GM23338 (cell line): Measurements from ENCODE around the gene ANKRD31. TPM values are rescaled to one million over a fixed set of nuclear protein-coding genes. Genes with fewer than 3 reads are reported as not detected.

Experiments
- ATAC-seq: fragments of 200-7000 bp; cut with Tn5 transposase; 3 replicates; pipeline ENCODE4 v1.9.1; 2020
- DNase-seq: peaks from one replicate; pipeline ENCODE4 v3.0.0-alpha.2; 2015; ENCODE audit warnings: low spot score
- H2AFZ ChIP-seq: fragments of 200-600 bp; sonication (generic); 2 replicates; pipeline ENCODE4 v1.8.0; 2016; ENCODE audit warnings: antibody characterized with exemption, mild to moderate bottlenecking, moderate library complexity
- H3F3A ChIP-seq: fragments of 200-600 bp; sonication (generic); replicated peaks from 2 replicates; pipeline ENCODE4 v1.8.0; 2017; ENCODE audit warnings: antibody characterized with exemption, mixed run types, low read depth
- H3K27ac ChIP-seq: fragments of 200-600 bp; sonication (generic); 2 replicates; pipeline ENCODE4 v1.6.1; 2016; ENCODE audit warnings: low read depth
- H3K27me3 ChIP-seq: fragments of 200-600 bp; sonication (generic); 2 replicates; pipeline ENCODE4 v1.8.0; 2016; ENCODE audit warnings: mild to moderate bottlenecking, mixed run types, moderate library complexity; ENCODE audit not compliant: insufficient read depth
- H3K36me3 ChIP-seq: fragments of 200-600 bp; sonication (generic); 2 replicates; pipeline ENCODE4 v1.8.0; 2016; ENCODE audit warnings: mild to moderate bottlenecking; ENCODE audit not compliant: insufficient read depth
- H3K4me1 ChIP-seq: fragments of 200-600 bp; sonication (generic); 2 replicates; pipeline ENCODE4 v1.8.0; 2016; ENCODE audit warnings: mild to moderate bottlenecking, moderate library complexity; ENCODE audit not compliant: insufficient read depth
- H3K4me2 ChIP-seq: fragments of 200-600 bp; sonication (generic); 2 replicates; pipeline ENCODE4 v1.7.1; 2017; ENCODE audit warnings: mixed run types
- H3K4me3 ChIP-seq: fragments of 200-600 bp; sonication (generic); 2 replicates; pipeline ENCODE4 v1.6.1; 2016; ENCODE audit warnings: mixed run types
- H3K79me2 ChIP-seq: fragments of 200-600 bp; sonication (generic); replicated peaks from 2 replicates; pipeline ENCODE4 v1.8.0; 2017; ENCODE audit warnings: mild to moderate bottlenecking; ENCODE audit not compliant: insufficient read depth
- H3K9me2 ChIP-seq: fragments of 200-600 bp; sonication (generic); 2 replicates; pipeline ENCODE4 v1.8.0; 2017; ENCODE audit not compliant: insufficient read depth
- H4K20me1 ChIP-seq: fragments of 200-600 bp; sonication (generic); replicated peaks from 2 replicates; pipeline ENCODE4 v1.8.0; 2017; ENCODE audit warnings: mild to moderate bottlenecking; ENCODE audit not compliant: insufficient read depth
- H3K27ac Mint-ChIP-seq: 2 replicates; pipeline ENCODE4 v1.8.0; 2020; ENCODE audit warnings: inconsistent platforms, mild to moderate bottlenecking, moderate library complexity, mixed read lengths
- H3K27me3 Mint-ChIP-seq: 3 replicates; pipeline ENCODE4 v1.8.0; 2022; ENCODE audit warnings: low read depth, mild to moderate bottlenecking, moderate library complexity, mixed read lengths, inconsistent platforms; ENCODE audit not compliant: insufficient read depth, poor library complexity
- H3K36me3 Mint-ChIP-seq: 3 replicates; pipeline ENCODE4 v1.8.0; 2021; ENCODE audit warnings: low read depth, mild to moderate bottlenecking, inconsistent platforms, moderate library complexity, mixed read lengths
- H3K4me1 Mint-ChIP-seq: 3 replicates; pipeline ENCODE4 v1.8.0; 2020; ENCODE audit warnings: mild to moderate bottlenecking, inconsistent platforms, mixed read lengths
- H3K4me3 Mint-ChIP-seq: 3 replicates; pipeline ENCODE4 v1.8.0; 2021; ENCODE audit warnings: moderate library complexity, mild to moderate bottlenecking, inconsistent platforms, mixed read lengths
- H3K9me3 Mint-ChIP-seq: 3 replicates; pipeline ENCODE4 v1.8.0; 2020; ENCODE audit warnings: moderate library complexity, mild to moderate bottlenecking, inconsistent platforms, mixed read lengths
- CREB1 ChIP-seq: fragments of 250-450 bp; sonication (Bioruptor Pico); IDR thresholded peaks from 2 replicates; pipeline ENCODE4 v1.5.0; 2020; ENCODE audit warnings: low read depth, mild to moderate bottlenecking, moderate library complexity
- CTCF ChIP-seq, 2 experiments: fragments of 200-600 bp in 1 of 2; sonication (generic) in 1 of 2; conservative IDR thresholded peaks; 2 replicates each; pipeline versions ENCODE4 v1.5.1 to v1.6.1; 2016 to 2017; ENCODE audit warnings: antibody characterized with exemption in 2 of 2, low read depth in 2 of 2, mild to moderate bottlenecking in 2 of 2, moderate library complexity in 1 of 2
- ETS1 ChIP-seq: IDR thresholded peaks from 2 replicates; pipeline ENCODE4 v1.6.1; 2016; ENCODE audit warnings: antibody characterized with exemption
- JUNB ChIP-seq: IDR thresholded peaks from one replicate; pipeline ENCODE4 v1.6.1; 2016; ENCODE audit warnings: antibody characterized with exemption; ENCODE audit not compliant: unreplicated experiment
- POLR2AphosphoS5 ChIP-seq: IDR thresholded peaks from 2 replicates; pipeline ENCODE4 v1.6.1; 2016; ENCODE audit warnings: antibody characterized with exemption, low read depth
- STAT1 ChIP-seq: IDR thresholded peaks from one replicate; pipeline ENCODE4 v1.6.1; 2016; ENCODE audit warnings: antibody characterized with exemption; ENCODE audit not compliant: unreplicated experiment
- ZNF114 ChIP-seq: fragments of 250-450 bp; sonication (Bioruptor Pico); IDR thresholded peaks from 2 replicates; pipeline ENCODE4 v1.5.0; 2020; ENCODE audit warnings: mild to moderate bottlenecking, moderate library complexity
- ZNF331 ChIP-seq: fragments of 250-450 bp; sonication (Bioruptor Pico); IDR thresholded peaks from 2 replicates; pipeline ENCODE4 v1.5.0; 2020; ENCODE audit warnings: low read depth, mild to moderate bottlenecking, moderate library complexity
- polyA plus RNA-seq: library from polyadenylated mRNA; unstranded; fragments of >200 nt; fragmentation: Nextera tagmentation; extraction: Ambion mirVana; gene quantifications from 2 replicates; pipeline ENCODE4 v1.2.1, GENCODE V29; 2016
- total RNA-seq: library from RNA; depleted of rRNA; stranded (reverse); fragments of >200 nt; shearing (Covaris generic); gene quantifications from 2 replicates; pipeline ENCODE4 v1.2.3, GENCODE V29; 2014

Gene ANKRD31
- total and polyA plus RNA-seq, 2 experiments from 2014 or later = 0.18 to 0.59 TPM

DNA sequence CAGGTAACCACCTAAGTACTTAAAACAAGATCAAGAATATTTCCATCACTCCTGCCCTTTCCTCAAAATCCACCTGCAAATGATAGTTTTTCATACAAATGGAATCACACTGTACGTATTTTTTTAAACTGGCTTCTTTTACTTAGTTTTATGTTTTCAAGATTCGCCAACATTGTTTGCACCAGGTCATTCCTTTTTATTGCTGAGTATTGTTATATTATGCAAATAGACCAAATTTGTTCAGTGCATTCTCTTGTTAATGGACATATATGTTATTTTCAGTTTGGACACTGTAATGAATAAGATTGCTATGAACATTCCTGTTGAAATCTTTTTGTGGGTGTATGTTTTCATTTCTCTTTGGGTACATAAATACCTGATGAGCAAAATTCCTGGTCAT, 8.3 kb upstream of the ANKRD31 start (continued):
- TF ChIP-seq CTCF (conservative IDR thresholded peaks at IDR 0.05; ENCODE audit: low read depth in 2 of 2) = no peak
- TF ChIP-seq JUNB = no peak

GRCh38 chr5:75243510-75243909, 6.8 kb upstream of the ANKRD31 start:
- Histone ChIP-seq H3K27ac (no peak overlapping the region), H3K4me2 (no peak overlapping the region), H3K27me3 (no peaks in the 10 kb centered on the region), H3K9me2 (no peaks in the 10 kb centered on the region), H3K79me2 (no peaks in the 10 kb centered on the region), H2AFZ (0 out of 2 replicates have a peak overlapping the region, but pooled peaks have one; percentile 15), H4K20me1 (no peaks in the 10 kb centered on the region), H3K4me1 (peaks cover 32% of the 10 kb centered on the region), H3F3A (no peaks in the 10 kb centered on the region), H3K36me3 (no peaks in the 10 kb centered on the region), H3K4me3 (no peak overlapping the region)
- peaks cover 36% of the 10 kb centered on the region; the same call in 2 of the 3 replicates for H3K4me1 Mint-ChIP-seq
- no peak for ATAC-seq
- no peaks in the 10 kb centered on the region; the same call in 2 of the 3 replicates for H3K9me3 Mint-ChIP-seq
- H3K36me3 Mint-ChIP-seq = no peaks in the 10 kb centered on the region
- TF ChIP-seq ZNF331 = no peak
- no peak overlapping the region for H3K27ac Mint-ChIP-seq
- no peak overlapping the region for H3K4me3 Mint-ChIP-seq
- H3K27me3 Mint-ChIP-seq = peaks cover 2% of the 10 kb centered on the region
- DNase-seq = no peak

DNA sequence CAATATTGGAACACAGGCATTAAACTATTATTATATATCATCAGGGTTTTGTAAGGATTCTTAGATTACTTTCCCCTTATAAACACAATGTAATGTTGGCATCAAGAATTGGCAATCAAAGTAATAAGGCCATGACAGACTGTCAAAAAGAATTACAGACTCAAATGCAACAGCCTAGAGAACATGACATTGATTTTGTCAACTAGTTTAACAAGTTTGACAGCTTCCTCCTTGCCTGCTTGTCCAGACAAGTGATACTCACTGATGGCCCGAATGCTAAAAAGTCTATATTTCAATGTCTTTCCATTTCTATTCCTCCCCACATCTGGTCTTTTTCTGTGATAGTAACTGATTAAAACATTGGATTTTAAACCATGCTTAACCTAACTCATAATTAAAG, 6.4 kb upstream of the ANKRD31 start:
- H3K4me3 ChIP-seq = no peak overlapping the region
- H3K27ac ChIP-seq = no peak overlapping the region
- H3K9me2 ChIP-seq = no peaks in the 10 kb centered on the region
- no peaks in the 10 kb centered on the region for H4K20me1 ChIP-seq
- no peak for DNase-seq
- peaks cover 32% of the 10 kb centered on the region for H3K4me1 ChIP-seq
- no peaks in the 10 kb centered on the region for H3K36me3 Mint-ChIP-seq
- 0 out of 2 replicates have a peak overlapping the region, but pooled peaks have one; percentile 15 for H2AFZ ChIP-seq
- no peak for ATAC-seq
- H3K36me3 ChIP-seq = no peaks in the 10 kb centered on the region
- H3K9me3 Mint-ChIP-seq = no peaks in the 10 kb centered on the region; the same call in 2 of the 3 replicates
- H3K4me2 ChIP-seq = no peak overlapping the region
- peaks cover 39% of the 10 kb centered on the region; the same call in 2 of the 3 replicates for H3K4me1 Mint-ChIP-seq
- no peak overlapping the region for H3K4me3 Mint-ChIP-seq
- H3K79me2 ChIP-seq = no peaks in the 10 kb centered on the region
- no peaks in the 10 kb centered on the region for H3K27me3 ChIP-seq
- H3F3A ChIP-seq = no peaks in the 10 kb centered on the region
- H3K27ac Mint-ChIP-seq = no peak overlapping the region
- TF ChIP-seq POLR2AphosphoS5 (no peak), STAT1 (no peak), ZNF114 (no peak), ETS1 (no peak), CREB1 (no peak)
- H3K27me3 Mint-ChIP-seq = peaks cover 2% of the 10 kb centered on the region
